HCT116 (cell line): Measurements from ENCODE around the gene ACBD6. TPM values are rescaled to one million over a fixed set of nuclear protein-coding genes. Genes with fewer than 3 reads are reported as not detected.

Experiments
- ATAC-seq: fragments of 200-7000 bp; cut with Tn5 transposase; 2 replicates; pipeline ENCODE4 v1.9.1; 2020; ENCODE audit warnings: mild to moderate bottlenecking, moderate library complexity
- BruUV-seq: library from RNA; stranded (reverse); fragments of 400-500 nt; replicated peaks from 2 replicates; lab custom pipeline; 2021; lab: Mats Ljungman, UMichigan
- CTCF ChIA-PET: fragments of 300-600 bp; sonication (Branson Sonifier 250); formaldehyde crosslinking; loops from one replicate; lab custom pipeline; 2021; ENCODE audit warnings: antibody characterized with exemption; lab: Charles Lee
- POLR2A ChIA-PET: fragments of 300-600, 350-600 bp; sonication (Branson Sonifier 250); formaldehyde crosslinking; loops from one replicate; lab custom pipeline; 2021; ENCODE audit warnings: antibody characterized with exemption; lab: Charles Lee
- RAD21 ChIA-PET, 2 experiments: fragments of 300-600 bp; sonication (Branson Sonifier 250); formaldehyde crosslinking; loops; one replicate each; lab custom pipeline; 2023; ENCODE audit warnings: low total read pairs in 2 of 2; ENCODE audit not compliant: uncharacterized antibody in 2 of 2, unreplicated experiment in 2 of 2, low non-redundant PET in 1 of 2; lab: Charles Lee
- DNase-seq: peaks from one replicate; pipeline ENCODE4 v3.0.0-alpha.2; 2010; ENCODE audit warnings: low read depth, low spot score
- H2AFZ ChIP-seq: fragments of 200-600 bp; shearing (Covaris generic), sonication (generic); 2 replicates; pipeline ENCODE4 v1.6.1; 2017; ENCODE audit warnings: low read depth, mixed run types, mixed read lengths, antibody characterized with exemption, low read length; ENCODE audit not compliant: poor library complexity, severe bottlenecking
- H3K27ac ChIP-seq: 2 replicates; pipeline ENCODE4 v1.5.1; 2012; ENCODE audit warnings: low read depth, low read length
- H3K27me3 ChIP-seq: fragments of 200-600 bp; sonication (generic); 2 replicates; pipeline ENCODE4 v1.6.1; 2016; ENCODE audit warnings: mixed run types, low read length, mixed read lengths; ENCODE audit not compliant: insufficient read depth
- H3K36me3 ChIP-seq, 2 experiments: fragments of 200-500 bp in 1 of 2; fragments of 200-600 bp in 1 of 2; sonication (Bioruptor generic) in 1 of 2; sonication (generic) in 1 of 2; 2 replicates each; pipeline versions ENCODE4 v1.5.1 to v1.6.1; 2014 to 2016; ENCODE audit warnings: low read length in 2 of 2, inconsistent platforms in 1 of 2, mixed read lengths in 1 of 2, mixed run types in 1 of 2; ENCODE audit not compliant: insufficient read depth in 2 of 2, control insufficient read depth in 1 of 2
- H3K4me1 ChIP-seq, 2 experiments: fragments of 200-600 bp in 1 of 2; sonication (generic) in 1 of 2; 2 replicates each; pipeline versions ENCODE4 v1.5.1 to v1.6.1; 2012 to 2017; ENCODE audit warnings: low read length in 2 of 2, inconsistent platforms in 1 of 2, mild to moderate bottlenecking in 1 of 2, mixed read lengths in 1 of 2, mixed run types in 1 of 2, moderate library complexity in 1 of 2; ENCODE audit not compliant: insufficient read depth in 2 of 2, control insufficient read depth in 1 of 2
- H3K4me2 ChIP-seq: fragments of 200-600 bp; sonication (generic); 2 replicates; pipeline ENCODE4 v1.6.1; 2017; ENCODE audit warnings: mixed run types, low read length, mixed read lengths
- H3K4me3 ChIP-seq, 2 experiments: fragments of 200-600 bp in 1 of 2; sonication (generic) in 1 of 2; replicated peaks in 1 of 2; 2 replicates each; pipeline ENCODE4 v1.5.1; 2011 to 2016; ENCODE audit warnings: low read length in 2 of 2, control low read depth in 1 of 2, low read depth in 1 of 2, mild to moderate bottlenecking in 1 of 2, mixed read lengths in 1 of 2, mixed run types in 1 of 2
- H3K79me2 ChIP-seq: fragments of 200-600 bp; sonication (generic); 2 replicates; pipeline ENCODE4 v1.6.1; 2017; ENCODE audit warnings: mild to moderate bottlenecking, mixed run types, low read length, moderate library complexity, mixed read lengths; ENCODE audit not compliant: insufficient read depth
- H3K9ac ChIP-seq: fragments of 200-600 bp; sonication (generic); 2 replicates; pipeline ENCODE4 v1.6.1; 2016; ENCODE audit warnings: low read length, mixed read lengths
- H3K9me2 ChIP-seq: fragments of 200-600 bp; sonication (generic), shearing (Covaris generic); 2 replicates; pipeline ENCODE4 v1.6.1; 2017; ENCODE audit warnings: mixed run types, mild to moderate bottlenecking, moderate library complexity; ENCODE audit not compliant: insufficient read depth
- H3K9me3 ChIP-seq, 2 experiments: fragments of 200-500 bp in 1 of 2; fragments of 200-600 bp in 1 of 2; sonication (Bioruptor generic) in 1 of 2; sonication (generic) in 1 of 2; 2 replicates each; pipeline ENCODE4 v1.6.1; 2014 to 2017; ENCODE audit warnings: low read length in 2 of 2, mixed read lengths in 2 of 2, inconsistent platforms in 1 of 2, low read depth in 1 of 2, mild to moderate bottlenecking in 1 of 2, mixed run types in 1 of 2, moderate library complexity in 1 of 2; ENCODE audit not compliant: control insufficient read depth in 1 of 2, insufficient read depth in 1 of 2
- H4K20me1 ChIP-seq: fragments of 200-600 bp; sonication (generic), shearing (Covaris generic); 2 replicates; pipeline ENCODE4 v1.6.1; 2017; ENCODE audit warnings: mixed run types, mild to moderate bottlenecking, moderate library complexity; ENCODE audit not compliant: insufficient read depth
- CBX3 ChIP-seq: IDR thresholded peaks from 2 replicates; pipeline ENCODE4 v1.6.1; 2012; ENCODE audit warnings: low read depth
- EGR1 ChIP-seq: IDR thresholded peaks from 2 replicates; pipeline ENCODE4 v1.6.1; 2012; ENCODE audit warnings: low read depth
- ELF1 ChIP-seq: IDR thresholded peaks from 2 replicates; pipeline ENCODE4 v1.6.1; 2012; ENCODE audit warnings: low read depth, borderline replicate concordance
- EZH2 ChIP-seq: fragments of 200-600 bp; sonication (generic); IDR thresholded peaks from 2 replicates; pipeline ENCODE4 v1.6.1; 2017; ENCODE audit warnings: antibody characterized with exemption, mixed run types
- EZH2phosphoT487 ChIP-seq: fragments of 200-600 bp; IDR thresholded peaks from 2 replicates; pipeline ENCODE4 v1.6.1; 2018; ENCODE audit warnings: antibody characterized with exemption, borderline replicate concordance
- FOSL1 ChIP-seq: IDR thresholded peaks from 2 replicates; pipeline ENCODE4 v1.6.1; 2012; ENCODE audit warnings: low read depth
- JUND ChIP-seq: IDR thresholded peaks from 2 replicates; pipeline ENCODE4 v1.6.1; 2012
- POLR2AphosphoS5 ChIP-seq: IDR thresholded peaks from 2 replicates; pipeline ENCODE4 v1.6.1; 2011; ENCODE audit warnings: mild to moderate bottlenecking, low read depth, low read length, moderate library complexity
- SIN3A ChIP-seq: IDR thresholded peaks from 2 replicates; pipeline ENCODE4 v1.6.1; 2012; ENCODE audit warnings: low read depth
- SP1 ChIP-seq: IDR thresholded peaks from 2 replicates; pipeline ENCODE4 v1.6.1; 2012; ENCODE audit warnings: low read depth
- SRF ChIP-seq: IDR thresholded peaks from 2 replicates; pipeline ENCODE4 v1.6.1; 2012; ENCODE audit warnings: low read depth
- TCF7L2 ChIP-seq: IDR thresholded peaks from 2 replicates; pipeline ENCODE4 v1.7.0; 2011; ENCODE audit warnings: borderline replicate concordance, inconsistent platforms; ENCODE audit not compliant: insufficient read depth, insufficient read length; ENCODE audit errors: extremely low read depth
- YY1 ChIP-seq: IDR thresholded peaks from 2 replicates; pipeline ENCODE4 v1.6.1; 2011; ENCODE audit warnings: low read length, low read depth, moderate library complexity, mild to moderate bottlenecking; ENCODE audit not compliant: insufficient replicate concordance; ENCODE audit errors: extremely low read depth
- ZFX ChIP-seq: fragments of 450-650 bp; IDR thresholded peaks from 2 replicates; pipeline ENCODE4 v1.6.1; 2017
- ZNF274 ChIP-seq: fragments of 200-500 bp; sonication (Bioruptor generic); IDR thresholded peaks from 2 replicates; pipeline ENCODE4 v1.6.1; 2014; ENCODE audit warnings: mild to moderate bottlenecking, low read depth, low read length, inconsistent platforms
- intact Hi-C: fragments of 100-400 bp; cut with micrococcal nuclease; formaldehyde crosslinking; loops from 2 replicates; pipeline ENCODE4 v1.10.0; 2022
- total RNA-seq: library from RNA; stranded (reverse); gene quantifications from one replicate; pipeline ENCODE4 v1.2.1, GENCODE V29; 2021; ENCODE audit not compliant: unreplicated experiment
- TF ChIP-seq, protein P1 (sequence below): IDR thresholded peaks from 2 replicates; pipeline ENCODE4 v1.6.1; 2012
- TF ChIP-seq, protein P2 (sequence below): IDR thresholded peaks from 2 replicates; pipeline ENCODE4 v1.6.1; 2012; ENCODE audit warnings: low read depth
- TF ChIP-seq, protein P3 (sequence below), 3 experiments: fragments of 200-600 bp in 1 of 3; sonication (generic) in 1 of 3; IDR thresholded peaks in 2 of 3; conservative IDR thresholded peaks in 1 of 3; 2 replicates each; pipeline ENCODE4 v1.5.1; 2012 to 2017; ENCODE audit warnings: low read depth in 2 of 3, low read length in 2 of 3, antibody characterized with exemption in 1 of 3, borderline replicate concordance in 1 of 3, control low read depth in 1 of 3, mild to moderate bottlenecking in 1 of 3, mixed read lengths in 1 of 3, mixed run types in 1 of 3, moderate library complexity in 1 of 3; ENCODE audit not compliant: insufficient read depth in 1 of 3
- TF ChIP-seq, protein P4 (sequence below): IDR thresholded peaks from 2 replicates; pipeline ENCODE4 v1.6.1; 2012

The ACBD6 gene
- total RNA-seq, 1 experiment from 2014 or later = 43.2 TPM

DNA sequence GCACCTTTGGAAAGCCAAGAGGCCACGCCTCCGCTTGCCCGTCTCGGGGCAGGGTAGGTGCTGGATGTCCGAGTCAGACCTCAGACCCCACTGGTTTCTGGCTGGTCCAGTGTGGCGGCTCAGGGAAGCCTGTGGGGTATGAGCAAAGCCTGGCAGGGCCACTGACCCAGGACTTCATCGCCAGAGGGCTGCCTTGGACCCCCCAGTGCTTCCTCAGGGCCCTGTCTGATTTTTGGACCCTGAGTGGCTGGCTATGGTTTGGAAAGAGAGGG lies 251.9 kb downstream of the ACBD6 start:
- ChIA-PET POLR2A (no interaction called here), CTCF (no interaction called here), RAD21 (no interaction called here)
- ATAC-seq = no peak
- TF ChIP-seq TCF7L2 = no peak
- no peak for TF ChIP-seq ZNF274
- no peak for TF ChIP-seq POLR2AphosphoS5
- no peak for TF ChIP-seq CBX3
- no peak for TF ChIP-seq EZH2
- TF ChIP-seq SP1 = no peak
- no peak for TF ChIP-seq ZFX
- TF ChIP-seq, protein P1, sequence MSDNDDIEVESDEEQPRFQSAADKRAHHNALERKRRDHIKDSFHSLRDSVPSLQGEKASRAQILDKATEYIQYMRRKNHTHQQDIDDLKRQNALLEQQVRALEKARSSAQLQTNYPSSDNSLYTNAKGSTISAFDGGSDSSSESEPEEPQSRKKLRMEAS = no peak
- TF ChIP-seq JUND = no peak
- no peak for TF ChIP-seq ELF1
- TF ChIP-seq, protein P2, sequence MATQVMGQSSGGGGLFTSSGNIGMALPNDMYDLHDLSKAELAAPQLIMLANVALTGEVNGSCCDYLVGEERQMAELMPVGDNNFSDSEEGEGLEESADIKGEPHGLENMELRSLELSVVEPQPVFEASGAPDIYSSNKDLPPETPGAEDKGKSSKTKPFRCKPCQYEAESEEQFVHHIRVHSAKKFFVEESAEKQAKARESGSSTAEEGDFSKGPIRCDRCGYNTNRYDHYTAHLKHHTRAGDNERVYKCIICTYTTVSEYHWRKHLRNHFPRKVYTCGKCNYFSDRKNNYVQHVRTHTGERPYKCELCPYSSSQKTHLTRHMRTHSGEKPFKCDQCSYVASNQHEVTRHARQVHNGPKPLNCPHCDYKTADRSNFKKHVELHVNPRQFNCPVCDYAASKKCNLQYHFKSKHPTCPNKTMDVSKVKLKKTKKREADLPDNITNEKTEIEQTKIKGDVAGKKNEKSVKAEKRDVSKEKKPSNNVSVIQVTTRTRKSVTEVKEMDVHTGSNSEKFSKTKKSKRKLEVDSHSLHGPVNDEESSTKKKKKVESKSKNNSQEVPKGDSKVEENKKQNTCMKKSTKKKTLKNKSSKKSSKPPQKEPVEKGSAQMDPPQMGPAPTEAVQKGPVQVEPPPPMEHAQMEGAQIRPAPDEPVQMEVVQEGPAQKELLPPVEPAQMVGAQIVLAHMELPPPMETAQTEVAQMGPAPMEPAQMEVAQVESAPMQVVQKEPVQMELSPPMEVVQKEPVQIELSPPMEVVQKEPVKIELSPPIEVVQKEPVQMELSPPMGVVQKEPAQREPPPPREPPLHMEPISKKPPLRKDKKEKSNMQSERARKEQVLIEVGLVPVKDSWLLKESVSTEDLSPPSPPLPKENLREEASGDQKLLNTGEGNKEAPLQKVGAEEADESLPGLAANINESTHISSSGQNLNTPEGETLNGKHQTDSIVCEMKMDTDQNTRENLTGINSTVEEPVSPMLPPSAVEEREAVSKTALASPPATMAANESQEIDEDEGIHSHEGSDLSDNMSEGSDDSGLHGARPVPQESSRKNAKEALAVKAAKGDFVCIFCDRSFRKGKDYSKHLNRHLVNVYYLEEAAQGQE = no peak
- TF ChIP-seq EZH2phosphoT487 = no peak
- TF ChIP-seq SRF = no peak
- no peak for TF ChIP-seq SIN3A
- TF ChIP-seq FOSL1 = no peak
- TF ChIP-seq, protein P3, sequence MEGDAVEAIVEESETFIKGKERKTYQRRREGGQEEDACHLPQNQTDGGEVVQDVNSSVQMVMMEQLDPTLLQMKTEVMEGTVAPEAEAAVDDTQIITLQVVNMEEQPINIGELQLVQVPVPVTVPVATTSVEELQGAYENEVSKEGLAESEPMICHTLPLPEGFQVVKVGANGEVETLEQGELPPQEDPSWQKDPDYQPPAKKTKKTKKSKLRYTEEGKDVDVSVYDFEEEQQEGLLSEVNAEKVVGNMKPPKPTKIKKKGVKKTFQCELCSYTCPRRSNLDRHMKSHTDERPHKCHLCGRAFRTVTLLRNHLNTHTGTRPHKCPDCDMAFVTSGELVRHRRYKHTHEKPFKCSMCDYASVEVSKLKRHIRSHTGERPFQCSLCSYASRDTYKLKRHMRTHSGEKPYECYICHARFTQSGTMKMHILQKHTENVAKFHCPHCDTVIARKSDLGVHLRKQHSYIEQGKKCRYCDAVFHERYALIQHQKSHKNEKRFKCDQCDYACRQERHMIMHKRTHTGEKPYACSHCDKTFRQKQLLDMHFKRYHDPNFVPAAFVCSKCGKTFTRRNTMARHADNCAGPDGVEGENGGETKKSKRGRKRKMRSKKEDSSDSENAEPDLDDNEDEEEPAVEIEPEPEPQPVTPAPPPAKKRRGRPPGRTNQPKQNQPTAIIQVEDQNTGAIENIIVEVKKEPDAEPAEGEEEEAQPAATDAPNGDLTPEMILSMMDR (IDR thresholded peaks at IDR 0.05 in 2 of 3, conservative IDR thresholded peaks at IDR 0.05 in 1 of 3; ENCODE audit: borderline replicate concordance in 1 of 3, insufficient read depth in 1 of 3, low read depth in 2 of 3, low read length in 2 of 3) = no peak
- no peak for TF ChIP-seq EGR1
- TF ChIP-seq, protein P4, sequence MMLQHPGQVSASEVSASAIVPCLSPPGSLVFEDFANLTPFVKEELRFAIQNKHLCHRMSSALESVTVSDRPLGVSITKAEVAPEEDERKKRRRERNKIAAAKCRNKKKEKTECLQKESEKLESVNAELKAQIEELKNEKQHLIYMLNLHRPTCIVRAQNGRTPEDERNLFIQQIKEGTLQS = no peak
- TF ChIP-seq YY1 = no peak
- intact Hi-C loops = loop anchor here (5.0 kb wide), 1 partner anchor 63 kb away; no protein-coding TSS in a partner anchor
- no peak overlapping the region for H3K9ac ChIP-seq
- no peaks in the 10 kb centered on the region for H3K9me2 ChIP-seq
- H2AFZ ChIP-seq = no peak overlapping the region
- H4K20me1 ChIP-seq = no peaks in the 10 kb centered on the region
- H3K4me1 ChIP-seq = peaks cover 0 to 4% of the 10 kb centered on the region in 2 experiments; a peak in 1 of 4 replicates
- no TSS peak for BruUV-seq
- H3K4me2 ChIP-seq = no peak overlapping the region
- no peak overlapping the region for H3K4me3 ChIP-seq
- H3K79me2 ChIP-seq = no peaks in the 10 kb centered on the region
- no peaks in the 10 kb centered on the region for H3K27me3 ChIP-seq
- no peak for DNase-seq
- no peaks in the 10 kb centered on the region for H3K36me3 ChIP-seq
- no peaks in the 10 kb centered on the region for H3K9me3 ChIP-seq
- no peak overlapping the region for H3K27ac ChIP-seq
